A204.1 (cell line): ENCODE results near the gene HADH.
A peak's percentile ranks its signal among the peaks of the same experiment; 100 is the strongest.
"Not testable (repeated sequence)": the region's sequence is repeated elsewhere in the genome, so short reads cannot be mapped to it uniquely, and the experiment has no call there.

Experiments used
- FAIRE-seq: peaks from 2 replicates; lab custom pipeline; 2012; peaks lifted over from hg19 to GRCh38; lab: Jason Lieb, UNC

HADH gene

GRCh38 chr4:107996949-107997788 is 7.5 kb downstream of the HADH start:
- no peak for FAIRE-seq

- FAIRE-seq: no peak
Measured at GRCh38 chr4:107997794-107998193, 8.1 kb downstream of the HADH start.

GRCh38 chr4:107999932-108000539 is 10.3 kb downstream of the HADH start:
- no peak for FAIRE-seq

- no peak for FAIRE-seq
Measured at GRCh38 chr4:108001540-108002135, 11.9 kb downstream of the HADH start.

- no peak for FAIRE-seq
Measured at GRCh38 chr4:108003982-108004515, 14.4 kb downstream of the HADH start.

- no peak for FAIRE-seq
Measured at GRCh38 chr4:108004646-108005045, 15.0 kb downstream of the HADH start.

- FAIRE-seq: no peak
Measured at GRCh38 chr4:108005807-108006206, 16.1 kb downstream of the HADH start.

DNA sequence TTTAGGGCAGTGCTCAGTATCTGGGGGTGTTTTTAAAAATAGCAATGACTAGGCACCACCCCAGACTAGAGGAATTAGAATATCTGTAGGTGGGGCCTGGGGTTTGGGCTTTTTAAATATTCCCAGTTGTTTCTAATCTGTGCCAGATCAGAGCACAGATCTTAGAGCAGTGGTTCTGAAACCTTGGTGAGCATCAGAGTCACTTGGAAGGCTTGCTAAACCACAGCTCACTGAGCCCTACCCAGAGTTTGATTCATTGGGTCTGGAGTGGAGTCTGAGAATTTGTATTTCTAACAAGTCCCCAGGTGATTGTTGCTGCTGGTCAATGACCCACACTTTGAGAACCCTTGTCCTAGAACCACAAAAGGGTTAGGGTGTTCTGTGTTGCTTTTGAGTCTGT is 16.7 kb downstream of the HADH start:
- FAIRE-seq: no peak

- FAIRE-seq: no peak
Measured at GRCh38 chr4:108007984-108008383, 18.3 kb downstream of the HADH start.

GRCh38 chr4:108008721-108009120 is 19.0 kb downstream of the HADH start:
- FAIRE-seq: no peak

GRCh38 chr4:108010167-108010566 is 20.5 kb downstream of the HADH start:
- FAIRE-seq: no peak

DNA sequence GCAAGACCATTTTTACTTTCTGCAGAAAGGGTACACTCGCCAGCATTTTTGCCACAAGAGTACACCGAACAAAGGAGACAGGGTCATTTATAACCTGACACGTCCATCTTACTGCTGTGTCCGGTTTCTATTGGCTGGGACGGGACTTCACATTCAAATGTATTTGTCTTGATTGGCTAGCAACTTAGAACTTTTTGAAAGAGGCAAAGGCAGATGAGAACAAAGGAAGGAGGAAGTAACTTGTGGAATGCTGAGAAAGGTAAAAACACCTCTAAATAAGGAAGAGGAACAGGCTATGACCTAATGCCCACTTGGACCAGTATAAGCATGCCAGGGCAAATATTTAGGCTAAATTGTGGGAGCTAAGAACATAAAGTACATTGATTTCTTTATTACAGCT is 22.7 kb downstream of the HADH start:
- not testable (repeated sequence) for FAIRE-seq

DNA sequence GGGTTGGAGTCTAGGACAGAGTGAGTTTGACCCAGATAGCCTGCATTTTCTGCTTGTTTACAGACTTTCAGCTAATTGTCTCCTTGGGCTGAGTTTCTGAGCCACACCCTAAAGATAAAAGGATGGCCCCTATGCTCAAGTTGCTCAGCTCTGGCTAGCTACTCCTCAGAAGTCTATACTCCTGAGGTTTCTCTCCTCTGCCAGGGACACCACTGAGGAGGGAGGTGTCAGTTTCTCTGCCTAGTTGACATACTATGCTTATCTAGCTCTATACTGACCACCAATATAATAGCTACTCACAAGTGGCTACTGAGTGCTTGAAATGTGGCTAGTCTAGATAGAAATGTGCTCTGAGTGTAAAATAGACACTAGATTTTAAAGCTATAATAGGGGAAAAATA is 23.6 kb downstream of the HADH start:
- no peak for FAIRE-seq

DNA sequence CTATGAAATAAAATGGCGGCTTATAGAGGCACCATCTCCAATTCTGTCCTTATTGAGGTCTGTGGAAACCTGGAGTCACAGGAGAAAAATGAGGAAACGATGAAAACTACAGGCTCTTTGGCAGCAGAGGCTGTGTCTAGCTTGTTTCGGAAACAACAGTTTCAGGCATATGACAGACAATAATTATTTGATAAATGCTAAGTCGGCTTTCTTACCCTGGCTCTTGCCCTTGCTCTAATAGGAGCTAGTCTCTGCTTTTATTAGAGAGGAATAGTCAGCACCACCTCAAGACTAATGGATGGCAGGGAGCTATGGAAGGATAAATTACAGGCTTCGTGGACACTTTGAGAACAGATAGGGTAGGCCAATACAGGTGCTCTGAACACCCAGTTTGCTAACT is 24.3 kb downstream of the HADH start:
- FAIRE-seq: no peak

DNA sequence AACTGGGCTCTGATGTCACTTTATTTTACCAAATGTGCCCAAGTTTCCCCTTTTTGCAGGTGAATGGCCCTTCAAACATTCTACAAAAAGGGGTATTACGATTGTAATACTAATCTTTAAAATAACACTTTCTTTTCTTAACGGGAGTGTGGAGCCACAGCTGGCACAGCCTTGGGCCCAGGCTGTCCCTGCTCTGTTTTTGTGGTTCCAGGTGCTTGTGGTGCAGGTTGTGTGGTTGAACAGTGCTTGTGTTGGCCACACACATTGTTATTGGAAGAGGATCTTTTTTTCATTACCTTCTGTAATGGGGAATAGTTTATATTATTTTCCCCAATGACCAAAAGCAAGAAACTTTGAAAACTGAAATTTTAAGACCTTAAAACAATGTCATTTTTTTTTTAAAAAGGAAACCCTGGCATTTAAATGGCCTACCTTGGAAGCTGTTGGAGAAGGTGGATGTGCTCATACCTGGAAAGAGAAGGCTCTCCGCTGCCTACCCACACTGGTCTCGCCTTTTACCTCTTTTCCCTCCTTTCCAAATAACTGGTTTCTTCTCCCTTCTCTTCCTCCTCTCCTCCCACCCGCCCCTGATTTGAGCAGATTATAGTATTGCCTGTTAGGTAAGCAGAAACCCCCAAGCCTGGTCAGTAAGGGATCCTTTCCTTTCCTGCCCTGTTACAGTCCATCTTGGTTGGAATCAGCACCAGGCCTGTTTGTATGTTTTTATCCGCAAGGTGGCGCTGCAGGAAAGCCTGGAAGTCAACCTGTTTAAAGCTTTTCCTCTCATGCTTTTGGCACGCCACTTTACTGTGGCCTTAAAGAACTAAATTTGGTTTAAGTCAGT is 28.6 kb downstream of the HADH start:
- FAIRE-seq: peak; percentile 85

GRCh38 chr4:108018884-108019187 is 29.1 kb downstream of the HADH start:
- FAIRE-seq: no peak

DNA sequence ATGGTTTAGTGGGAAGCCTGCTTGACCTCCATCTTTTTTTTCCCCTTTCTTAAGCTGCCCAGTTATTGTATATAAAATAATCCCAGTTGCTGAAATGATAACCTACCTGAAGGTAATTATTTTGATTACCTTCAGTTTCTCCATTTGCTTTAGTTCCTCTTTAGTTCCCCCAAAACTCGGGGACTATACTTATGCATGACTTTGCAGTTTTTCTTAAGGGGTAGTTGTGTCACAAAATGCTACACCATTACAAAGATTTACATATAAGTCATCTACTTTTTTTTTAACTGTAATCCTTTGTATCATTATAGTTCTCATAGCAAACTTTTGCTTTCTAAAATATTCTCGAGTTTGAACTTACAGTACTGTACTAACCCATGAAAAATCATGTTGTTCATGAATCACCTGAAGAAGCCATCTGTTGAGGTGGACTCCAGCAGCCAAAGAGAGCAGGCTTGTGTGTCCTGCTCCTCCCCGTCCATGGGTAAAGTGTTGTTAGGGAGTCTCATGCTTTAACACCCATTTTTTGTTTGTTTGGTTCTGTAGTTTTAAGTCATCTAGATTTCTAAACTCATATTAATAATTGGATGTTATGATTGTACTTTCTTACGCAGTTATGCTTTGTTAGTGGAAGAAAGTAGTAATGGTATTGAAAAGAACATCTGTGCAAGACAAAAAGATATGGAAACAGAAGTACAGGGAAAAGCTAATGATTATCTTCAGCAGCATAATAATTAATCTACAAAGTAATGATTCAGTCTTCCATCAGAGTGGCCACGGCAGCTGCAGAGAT is 34.6 kb downstream of the HADH start:
- no peak for FAIRE-seq

DNA sequence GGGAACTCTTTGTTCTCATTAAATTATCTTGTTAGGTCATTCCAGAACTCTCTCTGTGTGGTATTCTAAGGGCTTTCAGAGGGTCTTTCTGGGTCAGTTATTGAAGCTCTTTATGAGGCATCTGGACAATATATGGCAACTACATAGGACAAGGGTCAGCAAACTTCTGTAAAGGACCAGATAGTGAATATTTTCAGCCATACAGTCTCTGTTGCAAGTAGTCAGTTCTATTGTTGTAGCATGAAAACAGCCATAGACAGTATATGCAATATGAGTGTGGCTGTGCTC is 35.1 kb downstream of the HADH start:
- FAIRE-seq: no peak

DNA sequence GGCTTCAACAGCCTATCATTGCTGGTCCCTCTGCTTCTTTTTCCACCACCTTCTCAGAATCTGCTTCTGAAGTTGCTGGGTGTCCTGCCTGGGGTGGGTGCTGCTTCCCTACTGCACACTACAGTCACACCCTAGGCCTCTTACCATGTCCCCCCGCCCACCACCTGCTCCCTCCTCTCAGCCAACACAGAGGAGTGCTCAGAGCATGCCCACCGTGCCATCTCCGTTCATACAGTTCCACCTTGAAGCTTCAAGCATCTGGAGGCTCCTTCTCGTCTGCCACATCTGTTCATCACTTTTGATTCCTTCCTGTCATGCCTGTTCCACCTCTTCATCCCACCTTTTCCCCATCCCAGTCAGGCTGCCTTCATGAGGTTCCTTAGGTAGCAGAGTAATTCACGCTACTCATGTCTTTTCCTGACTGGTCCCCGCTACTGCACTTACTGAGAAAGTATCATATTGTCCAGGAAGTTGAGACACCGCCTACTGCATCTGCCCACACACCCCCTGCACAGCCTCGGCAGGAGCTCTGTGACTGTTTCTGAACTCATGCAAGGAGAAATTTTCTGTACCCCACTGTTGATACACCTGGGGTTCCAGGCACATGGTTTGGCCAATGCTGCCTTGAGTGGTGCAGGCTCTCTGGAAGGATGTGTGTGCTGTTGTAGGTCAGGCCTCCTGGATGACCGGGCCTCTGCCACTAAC is 39.5 kb downstream of the HADH start:
- no peak for FAIRE-seq

- FAIRE-seq: no peak
Measured at GRCh38 chr4:108029731-108030130, 40.0 kb downstream of the HADH start.

DNA sequence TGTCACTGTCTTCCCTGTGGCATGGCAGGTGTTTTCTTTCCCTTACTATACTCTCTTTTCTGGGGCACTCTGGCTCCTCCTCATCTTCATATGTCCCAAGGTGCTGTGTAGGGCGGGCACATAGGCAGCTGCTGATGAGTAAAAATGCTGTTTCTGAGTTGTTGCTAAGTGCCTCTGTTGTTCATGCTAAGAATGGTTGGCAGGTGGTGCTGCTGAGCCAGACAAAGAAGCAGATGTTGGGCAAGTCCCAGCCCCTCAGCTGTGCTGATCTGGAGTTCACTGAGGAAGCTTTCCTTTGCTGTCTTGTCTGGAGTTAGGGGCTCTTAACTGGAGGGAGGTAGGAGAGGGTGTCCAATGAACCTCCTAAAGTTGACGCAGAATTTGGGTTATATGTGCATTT is 40.6 kb downstream of the HADH start:
- FAIRE-seq: no peak
